Posterior vena cava (tissue), 2 donors: Measurements from ENCODE around the gene SERPIND1. TPM values are rescaled to one million over a fixed set of nuclear protein-coding genes. Genes with fewer than 3 reads are reported as not detected.
"Not testable (repeated sequence)": the region's sequence is repeated elsewhere in the genome, so short reads cannot be mapped to it uniquely, and the experiment has no call there.

ENCODE experiments used
- DNase-seq: peaks from one replicate; pipeline ENCODE4 v3.0.0-alpha.2; 2020; ENCODE audit warnings: low spot score
- intact Hi-C, 2 donors: fragments of 100-400 bp; cut with DNase I; formaldehyde crosslinking; loops; one replicate each; pipeline versions ENCODE4 v1.14.1 to v1.14.2; 2022 to 2023
- total RNA-seq, 2 donors: library from RNA; stranded (reverse); fragmentation: NEBNext Ultra II Directional; extraction: Animal tissue kit (Norgen Biotek cat#: 25700); gene quantifications; one replicate each; pipeline ENCODE4 v1.2.1, GENCODE V29; 2021
- donor health status: DM: yes; HTN: yes; CAD: no.
- donor health status: DM: yes; HTN: yes; CAD: no.

The SERPIND1 gene
- total RNA-seq, 2 donors from 2014 or later, result not detected

DNA sequence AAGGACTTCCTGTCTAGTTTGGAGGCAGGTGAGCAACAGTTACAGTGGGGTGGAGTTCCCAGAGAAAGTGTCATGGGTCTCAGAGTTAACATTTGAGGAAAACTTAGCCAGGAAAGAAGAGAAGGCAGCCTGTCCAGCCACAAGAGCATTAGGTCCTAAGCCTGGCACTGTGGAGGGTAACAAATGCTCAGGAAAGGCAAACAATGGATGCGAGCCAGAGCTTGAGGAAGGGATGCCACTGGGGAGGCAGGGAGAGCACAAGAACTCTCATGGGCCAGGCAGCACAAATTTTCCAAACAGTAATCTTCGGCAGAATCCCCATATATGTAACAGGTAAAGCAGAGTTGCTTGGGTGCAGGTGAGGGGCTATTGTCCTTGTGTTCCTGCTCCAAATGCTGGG is 8.0 kb upstream of the SERPIND1 start:
- DNase-seq, result no peak
- intact Hi-C loops, result no loop called here

DNA sequence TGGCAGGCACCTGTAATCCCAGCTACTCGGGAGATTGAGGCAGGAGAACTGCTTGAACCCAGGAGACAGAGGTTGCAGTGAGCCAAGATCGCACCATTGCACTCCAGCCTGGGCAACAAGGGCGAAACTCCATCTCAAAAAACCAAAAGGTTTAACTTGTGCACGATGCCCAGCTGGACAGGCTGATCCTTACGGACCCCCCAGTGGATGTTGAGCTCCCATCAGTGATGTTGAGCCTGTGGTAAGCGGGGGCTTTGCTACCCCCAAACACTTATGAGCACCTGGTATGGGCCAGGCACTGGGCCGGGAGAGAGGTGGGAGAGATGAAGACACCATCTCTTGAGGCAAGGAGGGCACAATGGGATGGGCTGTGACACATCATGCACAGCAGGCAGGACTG is 7.4 kb upstream of the SERPIND1 start:
- intact Hi-C loops, result no loop called here
- DNase-seq, result no peak

DNA sequence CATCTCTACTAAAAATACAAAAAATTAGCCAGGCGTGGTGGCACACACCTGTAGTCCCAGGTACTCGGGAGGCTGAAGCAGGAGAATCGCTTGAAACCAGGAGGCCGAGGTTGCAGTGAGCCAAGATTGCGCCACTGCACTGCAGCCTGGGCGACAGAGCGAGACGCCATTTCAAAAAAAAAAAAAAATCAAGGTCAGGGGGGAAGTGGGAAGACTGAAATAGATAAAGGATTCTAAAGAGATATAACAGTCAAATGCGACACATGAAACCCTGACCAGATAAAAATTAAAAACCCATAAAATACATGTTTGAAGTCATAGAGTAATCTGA is 4.5 kb upstream of the SERPIND1 start:
- DNase-seq, intact Hi-C loops: not testable (repeated sequence)

DNA sequence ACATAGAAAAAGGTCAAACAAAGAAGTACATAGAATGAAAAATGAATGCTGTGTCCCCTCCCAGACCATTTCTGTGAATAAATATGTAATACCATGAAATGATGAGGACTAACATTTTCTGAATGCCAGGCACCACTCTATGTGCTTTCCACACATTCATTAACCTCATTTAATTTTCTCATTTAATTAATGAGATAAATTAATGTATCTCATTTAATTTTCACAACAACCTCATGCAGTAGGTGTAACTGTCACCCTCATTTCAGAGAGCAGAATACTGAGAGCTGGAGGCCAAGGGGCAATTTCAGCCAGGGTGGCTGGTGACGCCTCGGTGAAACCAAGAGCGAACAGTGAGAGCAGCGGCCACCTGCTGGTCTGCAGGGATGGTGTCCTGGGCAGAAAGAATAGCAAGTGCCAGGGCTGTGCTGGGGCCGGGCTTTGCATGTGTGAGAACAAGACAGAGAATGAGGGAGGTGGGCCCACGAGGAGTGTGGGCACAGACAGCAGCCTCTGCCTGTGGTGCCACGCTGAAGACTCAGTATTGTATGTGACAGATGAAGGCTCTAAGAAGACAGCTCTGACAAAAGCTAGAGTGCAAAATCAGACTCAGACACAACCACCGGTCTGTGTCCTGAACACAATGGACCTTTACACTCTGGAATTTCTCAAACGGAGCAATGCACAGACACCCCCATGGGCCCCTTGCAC is 1.8 kb upstream of the SERPIND1 start:
- DNase-seq, result peak; percentile 32
- intact Hi-C loops, result no loop called here

GRCh38 chr22:20774882-20775281 is 969 bp downstream of the SERPIND1 start:
- DNase-seq, result peak; percentile 19
- intact Hi-C loops, result no loop called here

DNA sequence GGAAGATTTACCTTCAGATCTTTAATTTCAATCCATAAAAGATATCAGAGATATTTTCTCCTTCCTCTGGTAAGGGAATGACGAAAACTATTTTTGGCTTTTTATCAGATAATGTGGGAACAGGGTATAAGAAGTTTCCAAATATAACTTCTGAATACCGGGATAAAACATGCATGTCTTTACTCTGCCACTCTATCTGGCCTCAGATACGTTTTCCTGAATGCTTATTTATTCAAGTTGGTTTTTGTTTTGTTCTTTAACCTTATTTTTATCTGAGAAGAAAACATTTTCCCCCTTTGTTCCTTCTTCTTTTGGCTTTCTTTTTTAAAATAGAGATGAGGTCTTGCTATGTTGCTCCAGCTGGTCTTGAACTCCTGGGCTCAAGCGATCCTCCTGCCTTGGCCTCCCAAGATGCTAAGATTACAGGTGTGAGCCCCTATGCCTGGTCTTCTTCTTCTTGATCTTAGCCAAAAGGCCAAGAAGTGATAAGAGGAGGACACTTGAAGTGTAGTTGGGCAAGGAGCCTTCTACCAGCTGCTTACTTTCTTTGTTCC is 1.5 kb downstream of the SERPIND1 start:
- DNase-seq, result no peak
- intact Hi-C loops, result no loop called here

DNA sequence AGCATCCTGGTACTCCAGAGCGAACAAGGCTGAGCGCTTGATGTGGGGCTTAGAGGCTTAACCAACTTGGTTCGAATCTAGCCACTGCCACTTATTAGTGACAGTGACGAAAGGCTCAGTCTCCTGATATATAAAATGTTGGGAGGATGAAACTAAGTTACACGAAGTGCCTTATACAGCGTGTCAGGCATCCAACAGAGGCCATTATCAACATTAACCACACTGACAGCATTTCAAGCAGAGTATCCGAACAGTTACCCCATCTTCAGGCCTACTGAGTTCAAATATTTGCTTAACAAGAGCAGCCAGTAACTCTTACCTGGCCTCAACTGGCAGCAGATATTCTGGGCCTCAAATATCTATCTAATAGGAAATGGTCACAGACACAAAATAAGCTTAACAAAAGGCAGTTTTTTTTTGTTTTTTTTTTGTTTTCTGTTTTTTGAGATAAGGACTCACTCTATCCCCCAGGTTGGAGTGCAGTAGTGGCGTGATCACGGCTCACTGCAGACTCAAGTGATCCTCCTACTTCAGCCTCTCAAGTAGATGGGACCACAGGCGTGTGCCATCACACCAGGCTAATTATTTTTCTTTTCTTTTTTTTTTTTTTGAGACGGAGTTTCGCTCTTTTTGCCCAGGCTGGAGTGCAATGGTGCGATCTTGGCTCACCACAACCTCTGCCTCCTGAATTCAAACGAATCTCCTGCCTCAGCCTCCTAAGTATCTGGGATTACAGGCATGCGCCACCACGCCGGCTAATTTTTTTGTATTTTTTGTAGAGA is 2.9 kb downstream of the SERPIND1 start:
- intact Hi-C loops, result no loop called here
- peak; percentile 10 for DNase-seq

GRCh38 chr22:20777420-20778177 is 3.7 kb downstream of the SERPIND1 start:
- intact Hi-C loops, result no loop called here
- peak; percentile 31 for DNase-seq

- peak; percentile 48 for DNase-seq
- intact Hi-C loops, result no loop called here
These were observed 5.3 kb downstream of the SERPIND1 start for GRCh38 chr22:20779014-20779817.

DNA sequence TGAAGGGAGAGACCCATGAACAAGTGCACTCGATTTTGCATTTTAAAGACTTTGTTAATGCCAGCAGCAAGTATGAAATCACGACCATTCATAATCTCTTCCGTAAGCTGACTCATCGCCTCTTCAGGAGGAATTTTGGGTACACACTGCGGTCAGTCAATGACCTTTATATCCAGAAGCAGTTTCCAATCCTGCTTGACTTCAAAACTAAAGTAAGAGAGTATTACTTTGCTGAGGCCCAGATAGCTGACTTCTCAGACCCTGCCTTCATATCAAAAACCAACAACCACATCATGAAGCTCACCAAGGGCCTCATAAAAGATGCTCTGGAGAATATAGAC is 5.9 kb downstream of the SERPIND1 start:
- no peak for DNase-seq
- intact Hi-C loops, result no loop called here

DNA sequence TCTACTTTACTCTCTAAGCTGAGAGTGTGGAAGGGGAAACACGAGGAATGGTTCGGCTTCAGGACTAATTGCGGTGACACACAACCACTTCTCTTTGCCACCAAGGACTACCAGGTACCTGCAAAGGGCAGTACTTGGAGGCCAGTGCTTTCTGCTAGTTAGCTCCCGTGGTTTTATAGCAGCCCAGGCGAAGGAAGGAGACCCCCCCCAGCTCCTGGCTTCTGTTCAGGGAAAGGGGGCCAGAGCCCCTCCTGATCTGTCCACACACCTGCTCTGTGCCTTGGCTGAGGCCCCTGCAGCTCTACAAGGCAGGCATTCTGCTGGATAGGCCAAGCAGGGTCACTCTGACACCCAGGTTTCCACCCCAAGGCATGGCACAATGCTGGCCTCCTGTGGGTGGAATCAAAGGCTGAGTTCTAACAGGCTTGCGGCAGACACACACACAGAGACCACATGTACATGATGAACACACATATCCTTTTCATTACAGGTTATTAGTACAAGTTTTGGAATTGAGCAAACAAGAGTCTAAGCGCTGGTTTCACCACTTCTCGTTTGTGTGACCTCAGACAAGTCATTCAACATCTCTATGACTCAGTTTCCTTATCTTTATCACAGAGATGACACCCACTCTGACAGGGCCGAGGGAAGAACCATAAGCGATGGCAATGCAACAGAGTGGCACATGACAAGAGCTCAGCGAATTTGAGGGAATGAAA is 7.5 kb downstream of the SERPIND1 start:
- DNase-seq, result peak; percentile 52
- intact Hi-C loops, result no loop called here

GRCh38 chr22:20782083-20782482 is 8.2 kb downstream of the SERPIND1 start:
- intact Hi-C loops, result no loop called here
- DNase-seq, result peak; percentile 10

DNA sequence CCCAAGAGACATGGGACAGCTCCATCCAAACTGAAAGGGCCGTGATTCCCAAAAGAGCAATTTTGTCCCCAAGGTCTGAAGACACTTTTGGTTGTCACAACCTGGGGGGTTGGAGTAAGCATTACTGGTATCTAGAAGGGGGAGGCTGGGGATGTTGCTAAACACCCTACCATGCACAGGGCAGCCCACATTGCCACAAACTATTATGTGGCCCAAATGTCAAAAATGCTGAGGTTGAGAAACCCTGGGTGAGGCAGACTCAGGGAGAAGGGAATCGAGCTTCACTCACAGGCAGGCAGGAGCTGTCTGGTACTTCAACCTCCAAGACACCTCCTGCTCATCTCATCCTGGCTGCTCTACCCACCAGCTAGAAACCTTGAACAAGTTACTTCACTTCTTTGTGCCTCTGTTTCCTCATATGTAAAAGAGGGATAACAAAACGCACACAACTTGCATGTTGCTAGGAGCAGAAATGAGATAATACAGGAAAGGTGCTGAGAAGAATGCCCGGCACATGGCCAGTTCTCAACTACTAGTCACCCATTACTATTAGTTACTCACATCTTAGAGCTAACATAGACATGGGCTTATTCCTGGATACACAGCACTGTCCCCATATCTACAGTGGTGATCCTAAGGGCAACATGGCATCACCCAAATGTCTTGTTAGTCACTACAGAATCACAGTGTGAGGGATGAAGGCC is 8.8 kb downstream of the SERPIND1 start:
- peak; percentile 26 for DNase-seq
- intact Hi-C loops, result no loop called here

DNA sequence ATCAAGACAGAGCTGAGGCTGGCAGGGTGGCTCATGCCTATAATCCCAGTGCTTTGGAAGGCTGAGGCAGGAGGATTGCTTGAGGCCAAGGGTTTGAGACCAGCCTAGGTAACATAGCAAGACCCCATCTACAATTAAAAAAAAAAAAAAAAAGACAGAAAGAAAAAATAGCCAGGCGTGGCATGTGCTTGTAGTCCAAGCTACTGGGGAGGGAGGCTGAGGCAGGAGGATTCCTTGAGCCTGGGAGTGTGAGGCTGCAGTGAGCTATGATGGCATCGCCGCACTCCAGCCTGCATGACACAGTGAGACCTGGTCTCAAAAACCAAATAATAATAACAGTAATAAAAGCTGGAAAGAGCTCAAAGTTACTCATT is 9.4 kb downstream of the SERPIND1 start:
- peak; percentile 10 for DNase-seq
- intact Hi-C loops, result no loop called here

DNA sequence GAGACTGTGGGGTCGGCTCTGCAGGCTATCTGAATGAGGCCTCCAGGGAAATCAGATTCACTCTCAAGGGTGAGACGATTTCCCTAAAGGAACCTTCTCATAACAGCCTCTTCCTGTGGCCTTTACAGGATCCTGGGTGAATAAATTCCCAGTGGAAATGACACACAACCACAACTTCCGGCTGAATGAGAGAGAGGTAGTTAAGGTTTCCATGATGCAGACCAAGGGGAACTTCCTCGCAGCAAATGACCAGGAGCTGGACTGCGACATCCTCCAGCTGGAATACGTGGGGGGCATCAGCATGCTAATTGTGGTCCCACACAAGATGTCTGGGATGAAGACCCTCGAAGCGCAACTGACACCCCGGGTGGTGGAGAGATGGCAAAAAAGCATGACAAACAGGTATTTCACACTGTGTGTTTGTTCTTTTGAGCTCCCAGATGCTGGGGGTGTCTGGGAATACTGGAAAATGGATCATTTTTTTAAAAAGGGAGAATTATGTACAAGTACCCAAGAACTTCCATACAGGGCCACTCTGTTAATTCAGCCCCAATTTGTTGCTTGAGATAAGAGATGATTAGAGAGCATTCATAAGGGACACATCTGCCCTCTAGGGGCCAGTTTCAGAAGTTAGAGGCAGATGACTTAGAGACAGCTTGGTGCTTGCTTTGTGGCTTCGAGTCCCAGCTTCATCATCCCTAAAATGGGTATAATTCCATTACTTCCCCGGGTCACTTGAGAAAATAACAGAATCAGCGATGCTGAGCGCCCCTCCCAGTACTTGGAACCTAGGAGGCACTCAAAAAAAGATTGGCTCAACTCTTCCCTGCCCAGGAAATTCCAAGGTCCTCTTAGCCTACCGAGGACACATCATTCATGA is 10.2 kb downstream of the SERPIND1 start:
- intact Hi-C loops, result no loop called here
- peak; percentile 24 for DNase-seq

GRCh38 chr22:20785415-20785814 is 11.5 kb downstream of the SERPIND1 start:
- intact Hi-C loops, result no loop called here

DNA sequence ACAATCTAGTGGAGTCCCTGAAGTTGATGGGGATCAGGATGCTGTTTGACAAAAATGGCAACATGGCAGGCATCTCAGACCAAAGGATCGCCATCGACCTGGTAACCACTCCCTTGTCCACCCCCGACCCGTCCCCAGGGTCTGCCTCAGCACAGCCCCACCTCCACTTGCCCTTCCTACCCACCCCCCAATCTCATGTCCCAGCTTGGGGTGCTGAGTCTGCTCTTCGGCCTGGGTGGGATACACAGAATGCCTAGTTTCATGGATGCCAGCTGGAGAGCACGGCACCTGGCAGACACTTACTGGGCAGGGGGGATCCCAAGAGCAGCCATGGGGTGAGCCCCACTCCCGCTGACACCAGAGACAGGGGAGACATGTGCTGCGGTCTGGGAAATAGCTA is 12.1 kb downstream of the SERPIND1 start:
- DNase-seq, result peak; percentile 55
- intact Hi-C loops, result no loop called here

More at GRCh38 chr22:20785415-20785814, 11.5 kb downstream of the SERPIND1 start:
- DNase-seq, result no peak
